ENCODE results near the gene SPIN1.

The SPIN1 gene

GRCh38 chr9:88501086-88501485 lies 112.8 kb downstream of the SPIN1 start:
- no peak for DNase-seq

DNA sequence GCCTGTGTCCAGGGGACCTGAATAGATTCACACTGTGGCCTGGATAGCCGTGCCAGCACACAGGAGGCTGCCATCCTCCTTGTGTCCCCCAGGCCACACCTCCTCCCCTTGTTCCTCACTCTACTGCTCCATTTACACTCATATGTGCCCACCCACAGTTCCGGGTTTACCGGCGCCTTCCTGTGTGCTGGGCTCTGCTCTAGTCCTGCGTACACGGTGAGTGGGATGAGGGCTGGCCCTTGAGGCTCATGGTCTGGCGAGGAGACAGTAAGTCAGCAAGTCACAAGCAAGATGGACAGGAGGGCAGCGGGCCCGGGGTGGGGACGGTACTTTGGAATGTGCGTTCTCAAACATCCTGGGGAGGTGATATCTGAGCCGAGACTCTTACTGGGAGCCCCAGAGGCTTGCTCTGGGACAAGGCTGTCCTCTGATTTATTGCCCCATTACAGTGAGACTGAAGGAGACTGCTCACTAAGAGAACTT lies 114.3 kb downstream of the SPIN1 start:
- DNase-seq: no peak

DNA sequence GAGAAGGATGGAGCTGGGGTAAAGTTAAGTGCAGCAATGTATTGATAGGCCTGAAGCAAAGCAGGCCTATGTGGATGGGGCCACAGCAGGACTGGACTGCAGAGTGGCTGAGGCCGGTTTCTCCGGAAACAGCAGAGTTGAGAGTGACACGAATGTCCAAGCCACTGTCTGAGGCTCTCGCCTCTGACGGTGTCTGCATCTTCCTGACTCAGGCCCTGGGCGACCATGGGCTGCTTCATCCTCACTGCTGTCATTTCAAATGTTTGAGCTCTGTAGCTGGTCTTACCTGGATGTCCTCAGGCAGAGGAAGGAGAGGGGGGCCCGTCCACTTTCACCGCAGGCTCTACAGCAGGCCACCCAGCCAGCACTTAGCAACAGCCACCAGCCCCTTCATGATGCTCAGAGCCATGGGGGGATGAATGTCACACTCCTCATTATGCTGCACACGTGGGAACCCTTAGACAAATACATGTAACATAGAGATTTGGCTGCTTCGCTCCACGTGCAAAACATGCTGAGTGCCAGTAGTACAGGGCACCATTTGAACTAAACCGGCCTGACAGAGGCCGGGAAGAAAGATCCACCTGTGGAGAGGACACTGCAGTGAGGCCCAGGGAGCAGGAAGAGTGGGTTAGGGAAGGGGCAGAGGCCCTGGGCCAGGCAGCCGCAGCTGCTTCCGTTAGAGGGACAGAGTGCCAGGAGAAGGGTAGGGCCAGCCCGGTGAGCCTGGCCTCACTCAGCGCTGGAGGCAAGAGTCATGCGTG lies 115.0 kb downstream of the SPIN1 start:
- no peak for DNase-seq

DNA sequence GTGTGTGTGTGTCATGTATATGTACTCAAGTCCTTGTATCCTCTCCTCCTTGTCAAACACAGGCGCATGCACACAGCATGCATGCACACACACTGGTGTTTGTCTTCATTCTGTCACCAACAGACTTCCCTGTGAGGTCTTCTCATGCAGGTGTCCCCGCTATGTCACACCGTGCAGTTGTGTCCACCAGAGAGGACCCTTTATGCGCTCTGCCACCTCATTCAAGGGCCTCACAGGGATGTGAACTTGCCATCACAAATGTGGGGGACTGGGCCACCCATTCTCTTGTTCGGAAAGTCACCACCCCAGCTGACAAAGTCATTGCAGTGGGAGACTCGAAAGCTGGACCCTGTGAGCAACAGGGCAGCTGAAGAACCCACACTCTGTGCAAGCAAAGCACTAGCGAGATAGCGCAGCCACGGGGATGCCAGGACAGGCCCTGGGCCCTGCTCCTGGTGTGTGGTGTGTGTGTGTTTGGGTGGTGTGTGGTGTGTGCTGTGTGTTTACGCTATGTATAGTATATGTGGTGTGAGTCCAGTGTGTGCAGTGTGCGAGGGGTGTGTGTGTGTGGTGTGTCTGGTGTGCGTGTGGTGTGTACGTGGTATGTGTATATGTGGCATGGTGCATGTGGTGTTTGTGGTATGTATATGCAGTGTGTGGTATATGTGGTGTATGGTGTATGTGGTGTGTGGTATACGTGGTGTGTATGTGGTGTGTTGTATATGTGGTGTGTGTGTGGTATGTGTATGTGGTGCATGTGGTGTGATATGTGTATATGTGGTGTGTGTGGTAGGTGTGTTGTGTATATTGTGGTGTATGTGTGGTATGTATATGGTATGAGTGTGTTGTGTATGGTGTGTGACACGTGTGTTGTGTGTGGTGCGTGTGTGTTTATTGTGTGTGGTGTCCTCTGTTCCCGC lies 115.9 kb downstream of the SPIN1 start:
- DNase-seq: no peak

GRCh38 chr9:88508326-88508725 lies 120.1 kb downstream of the SPIN1 start:
- DNase-seq: no peak

DNA sequence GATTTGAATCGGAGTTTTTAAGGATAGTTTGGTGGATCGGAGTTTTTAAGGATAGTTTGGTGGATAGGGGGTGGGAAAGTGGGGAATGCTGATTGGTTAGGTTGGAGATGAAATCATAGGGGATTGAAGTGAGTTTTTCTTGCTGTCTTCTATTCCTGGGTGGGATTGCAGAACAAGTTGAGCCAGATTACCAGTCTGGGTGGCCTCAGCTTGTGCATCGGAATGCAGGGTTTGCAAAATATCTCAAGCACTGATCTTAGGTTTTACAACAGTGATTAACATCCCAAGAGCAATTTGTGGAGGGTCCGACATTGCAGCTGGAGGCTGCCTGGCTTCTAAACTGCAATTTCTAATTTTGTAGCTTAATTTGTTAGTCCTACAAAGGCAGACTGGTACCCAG lies 123.7 kb downstream of the SPIN1 start:
- no peak for DNase-seq

- no peak for DNase-seq
These were observed 126.0 kb downstream of the SPIN1 start for GRCh38 chr9:88514247-88514646.

DNA sequence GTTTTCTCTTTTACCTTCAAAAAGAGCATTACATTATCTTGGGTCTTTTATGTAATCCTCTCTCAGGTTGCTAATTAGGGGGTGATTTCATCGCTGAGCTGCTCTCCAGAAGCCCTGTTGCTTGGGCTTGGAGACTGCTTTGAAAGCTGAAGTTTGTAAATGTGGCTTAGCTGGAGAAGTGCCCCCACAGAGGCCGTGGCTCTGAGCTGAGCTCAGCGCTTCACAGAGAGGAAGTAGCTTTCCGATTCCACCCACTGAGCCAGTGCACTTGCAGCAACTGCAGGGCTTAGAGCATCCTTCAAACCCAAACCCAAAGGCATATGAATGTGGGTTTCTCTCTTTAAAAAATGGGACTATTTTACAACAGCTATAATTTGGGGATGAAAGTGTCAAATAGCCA lies 133.1 kb downstream of the SPIN1 start:
- DNase-seq: no peak

- no peak for DNase-seq
These were observed 134.1 kb downstream of the SPIN1 start for GRCh38 chr9:88522360-88522759.

- no peak for DNase-seq
These were observed 134.8 kb downstream of the SPIN1 start for GRCh38 chr9:88523056-88523455.

- no peak for DNase-seq
These were observed 136.7 kb downstream of the SPIN1 start for GRCh38 chr9:88524911-88525310.

GRCh38 chr9:88527618-88528017 lies 139.4 kb downstream of the SPIN1 start:
- no peak for DNase-seq

Data from activated CD4-positive, alpha-beta T cell treated with anti-CD3 and anti-CD28 coated beads for 48 hours (primary cell).